OCI-LY1 (cell line): ENCODE measurements around the gene GNPTG.

Experiments used
- H2AFZ ChIP-seq: fragments of 200-600 bp; sonication (generic), shearing (Covaris generic); 2 replicates; pipeline ENCODE4 v1.6.0; 2014; ENCODE audit warnings: antibody characterized with exemption, mild to moderate bottlenecking, low read length
- H3F3A ChIP-seq: fragments of 200-600 bp; sonication (generic), shearing (Covaris generic); 2 replicates; pipeline ENCODE4 v1.6.0; 2014; ENCODE audit warnings: mild to moderate bottlenecking, antibody characterized with exemption, low read length, moderate library complexity; ENCODE audit not compliant: insufficient read depth
- H3K27ac ChIP-seq: fragments of 200-600 bp; sonication (generic); 2 replicates; pipeline ENCODE4 v1.5.1; 2014; ENCODE audit warnings: low read length, mixed run types, mild to moderate bottlenecking, low read depth; ENCODE audit not compliant: poor library complexity, severe bottlenecking
- H3K27me3 ChIP-seq: fragments of 200-600 bp; sonication (generic); 2 replicates; pipeline ENCODE4 v1.6.0; 2014; ENCODE audit warnings: antibody characterized with exemption, mild to moderate bottlenecking, low read length, moderate library complexity; ENCODE audit not compliant: insufficient read depth
- H3K36me3 ChIP-seq: fragments of 200-600 bp; sonication (generic); 2 replicates; pipeline ENCODE4 v1.6.1; 2014; ENCODE audit warnings: mild to moderate bottlenecking, antibody characterized with exemption, low read length, moderate library complexity, mixed read lengths; ENCODE audit not compliant: insufficient read depth
- H3K4me1 ChIP-seq: fragments of 200-600 bp; sonication (generic); 2 replicates; pipeline ENCODE4 v1.5.1; 2014; ENCODE audit warnings: mild to moderate bottlenecking, low read length, moderate library complexity; ENCODE audit not compliant: insufficient read depth, severe bottlenecking
- H3K4me2 ChIP-seq: fragments of 200-600 bp; sonication (generic), shearing (Covaris generic); 2 replicates; pipeline ENCODE4 v1.6.1; 2014; ENCODE audit warnings: low read length
- H3K4me3 ChIP-seq: fragments of 200-600 bp; sonication (generic); 2 replicates; pipeline ENCODE4 v1.5.1; 2014; ENCODE audit warnings: low read length, low read depth, mild to moderate bottlenecking, mixed read lengths; ENCODE audit not compliant: poor library complexity, severe bottlenecking
- H3K79me2 ChIP-seq: fragments of 200-600 bp; shearing (Covaris generic); 2 replicates; pipeline ENCODE4 v1.6.1; 2016; ENCODE audit warnings: mixed run types, low read length, mixed read lengths; ENCODE audit not compliant: insufficient read depth
- H3K9ac ChIP-seq: fragments of 200-600 bp; sonication (generic), shearing (Covaris generic); 2 replicates; pipeline ENCODE4 v1.6.1; 2014; ENCODE audit warnings: mild to moderate bottlenecking, low read length, mixed read lengths
- H3K9me2 ChIP-seq: fragments of 200-600 bp; sonication (generic), shearing (Covaris generic); 2 replicates; pipeline ENCODE4 v1.6.1; 2014; ENCODE audit warnings: low read depth, mild to moderate bottlenecking, low read length, mixed read lengths
- H3K9me3 ChIP-seq: fragments of 200-600 bp; shearing (Covaris generic); 2 replicates; pipeline ENCODE4 v1.6.1; 2014; ENCODE audit warnings: low read length, mixed read lengths
- H4K20me1 ChIP-seq: fragments of 200-600 bp; sonication (generic), shearing (Covaris generic); 2 replicates; pipeline ENCODE4 v1.6.0; 2016; ENCODE audit warnings: mild to moderate bottlenecking, low read length; ENCODE audit not compliant: insufficient read depth
- EZH2 ChIP-seq: fragments of 200-600 bp; sonication (generic), shearing (Covaris generic); IDR thresholded peaks from 2 replicates; pipeline ENCODE4 v1.8.0; 2017; ENCODE audit warnings: borderline replicate concordance, mixed run types, mild to moderate bottlenecking, antibody characterized with exemption, low read length, moderate library complexity, mixed read lengths
- TF ChIP-seq, protein P1 (sequence below): fragments of 200-600 bp; sonication (generic), shearing (Covaris generic); IDR thresholded peaks from 2 replicates; pipeline ENCODE4 v1.5.1; 2017; ENCODE audit warnings: mild to moderate bottlenecking, antibody characterized with exemption, low read length, moderate library complexity, mixed read lengths

GNPTG gene

DNA sequence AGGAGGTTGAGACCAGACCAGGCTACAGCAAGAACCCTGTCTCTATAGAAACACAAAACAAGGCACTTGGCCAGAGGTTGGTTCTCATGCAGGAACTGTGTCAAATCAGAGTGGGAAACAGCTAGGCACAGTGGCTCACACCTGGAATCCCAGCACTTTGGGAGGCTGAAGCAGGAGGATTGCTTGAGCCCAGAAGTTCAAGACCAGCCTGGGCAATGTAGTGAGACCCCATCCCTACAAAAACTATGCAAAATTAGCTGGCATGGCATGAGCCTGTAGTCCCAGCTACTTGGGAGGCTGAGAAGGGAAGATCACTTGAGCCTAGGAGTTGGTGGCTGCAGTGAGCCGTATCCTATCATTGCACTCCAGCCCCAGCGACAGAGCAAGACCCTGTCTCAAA, 61.1 kb downstream of the GNPTG start:
- peaks cover 6% of the 10 kb centered on the region for H3F3A ChIP-seq
- no peaks in the 10 kb centered on the region for H3K27me3 ChIP-seq
- peaks cover 17% of the 10 kb centered on the region for H3K36me3 ChIP-seq
- H3K4me1 ChIP-seq: peaks cover 11% of the 10 kb centered on the region
- H2AFZ ChIP-seq: no peak overlapping the region
- H3K27ac ChIP-seq: no peak overlapping the region
- no peak overlapping the region for H3K9ac ChIP-seq
- H3K9me2 ChIP-seq: no peaks in the 10 kb centered on the region
- H4K20me1 ChIP-seq: no peaks in the 10 kb centered on the region
- H3K4me2 ChIP-seq: no peak overlapping the region
- no peak overlapping the region for H3K4me3 ChIP-seq
- no peaks in the 10 kb centered on the region for H3K9me3 ChIP-seq
- H3K79me2 ChIP-seq: no peaks in the 10 kb centered on the region
- TF ChIP-seq EZH2: no peak
- TF ChIP-seq, protein P1, sequence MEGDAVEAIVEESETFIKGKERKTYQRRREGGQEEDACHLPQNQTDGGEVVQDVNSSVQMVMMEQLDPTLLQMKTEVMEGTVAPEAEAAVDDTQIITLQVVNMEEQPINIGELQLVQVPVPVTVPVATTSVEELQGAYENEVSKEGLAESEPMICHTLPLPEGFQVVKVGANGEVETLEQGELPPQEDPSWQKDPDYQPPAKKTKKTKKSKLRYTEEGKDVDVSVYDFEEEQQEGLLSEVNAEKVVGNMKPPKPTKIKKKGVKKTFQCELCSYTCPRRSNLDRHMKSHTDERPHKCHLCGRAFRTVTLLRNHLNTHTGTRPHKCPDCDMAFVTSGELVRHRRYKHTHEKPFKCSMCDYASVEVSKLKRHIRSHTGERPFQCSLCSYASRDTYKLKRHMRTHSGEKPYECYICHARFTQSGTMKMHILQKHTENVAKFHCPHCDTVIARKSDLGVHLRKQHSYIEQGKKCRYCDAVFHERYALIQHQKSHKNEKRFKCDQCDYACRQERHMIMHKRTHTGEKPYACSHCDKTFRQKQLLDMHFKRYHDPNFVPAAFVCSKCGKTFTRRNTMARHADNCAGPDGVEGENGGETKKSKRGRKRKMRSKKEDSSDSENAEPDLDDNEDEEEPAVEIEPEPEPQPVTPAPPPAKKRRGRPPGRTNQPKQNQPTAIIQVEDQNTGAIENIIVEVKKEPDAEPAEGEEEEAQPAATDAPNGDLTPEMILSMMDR: no peak
